Sigmoid colon (tissue), 7 donors: Measurements from ENCODE around the gene MRPL9. TPM values are rescaled to one million over a fixed set of nuclear protein-coding genes. Genes with fewer than 3 reads are reported as not detected.

ENCODE experiments used
- DNase-seq: peaks from one replicate; pipeline ENCODE4 v3.0.0-alpha.2; 2019
- H3K27ac ChIP-seq, 4 donors: fragments of 200-600 bp; sonication (generic); one replicate each; pipeline ENCODE4 v1.5.1; 2016 to 2019; ENCODE audit warnings: mild to moderate bottlenecking in 1 of 4
- H3K27me3 ChIP-seq, 3 donors: fragments of 200-600 bp; sonication (generic); one replicate each; pipeline ENCODE4 v1.5.1; 2019; ENCODE audit warnings: mild to moderate bottlenecking in 1 of 3
- H3K36me3 ChIP-seq, 4 donors: fragments of 200-600 bp; sonication (generic); one replicate each; pipeline ENCODE4 v1.5.1; 2016 to 2019
- H3K4me1 ChIP-seq, 4 donors: fragments of 200-600 bp; sonication (generic); one replicate each; pipeline ENCODE4 v1.5.1; 2017 to 2019
- H3K4me3 ChIP-seq, 4 donors: fragments of 200-600 bp; sonication (generic); one replicate each; pipeline ENCODE4 v1.5.1; 2017 to 2019; ENCODE audit warnings: mild to moderate bottlenecking in 2 of 4, moderate library complexity in 1 of 4
- H3K9me3 ChIP-seq, 4 donors: fragments of 200-600 bp in 3 of 4; sonication (generic) in 3 of 4; one replicate each; pipeline versions ENCODE4 v1.5.1 to v1.6.1; 2013 to 2019
- EP300 ChIP-seq, 4 donors: sonication (generic); formaldehyde crosslinking; IDR thresholded peaks; one replicate each; pipeline ENCODE4 v1.6.1; 2017; ENCODE audit warnings: antibody characterized with exemption in 4 of 4
- POLR2A ChIP-seq, 2 donors: fragments of 450-650 bp; IDR thresholded peaks; one replicate each; pipeline ENCODE4 v1.6.1; 2016; ENCODE audit warnings: antibody characterized with exemption in 2 of 2, mild to moderate bottlenecking in 2 of 2, moderate library complexity in 2 of 2
- POLR2AphosphoS5 ChIP-seq, 4 donors: sonication (generic); formaldehyde crosslinking; IDR thresholded peaks; one replicate each; pipeline ENCODE4 v1.6.1; 2017; ENCODE audit warnings: antibody characterized with exemption in 4 of 4
- WGBS, 2 donors: extraction: QIAGEN DNeasy Blood & Tissue Kit; methylation state at CpG; one replicate each; pipeline ENCODE4 v1.1.7; 2013; 5-methylcytosine and 5-hydroxymethylcytosine counted together
- intact Hi-C: fragments of 100-400 bp; cut with DNase I; formaldehyde crosslinking; loops from one replicate; pipeline ENCODE4 v1.15.1; 2023
- polyA plus RNA-seq, 3 donors: library from polyadenylated mRNA; stranded (reverse); fragments of 200-250 nt; gene quantifications; one replicate each; pipeline ENCODE4 v1.2.3, GENCODE V29; 2013
- total RNA-seq, 4 donors: library from RNA; depleted of rRNA; stranded (reverse); fragments of >200 nt; gene quantifications; one replicate each; pipeline ENCODE4 v1.1.0, GENCODE V29; 2016
- TF ChIP-seq, protein P1 (sequence below), 4 experiments: fragments of 450-650 bp in 3 of 4; fragments of 200-600 bp in 1 of 4; IDR thresholded peaks; one replicate each; pipeline ENCODE4 v1.5.1; 2016 to 2019; ENCODE audit warnings: antibody characterized with exemption in 4 of 4, mild to moderate bottlenecking in 3 of 4, moderate library complexity in 2 of 4
- donor health status: healthy with polysubstance abuse.
- donor health status: Bipolar disorder and iron deficiency.
- donor health status: healthy.

MRPL9 gene
- total and polyA plus RNA-seq, 7 donors, result 47.9 to 68.7 (median 55.8) TPM

DNA sequence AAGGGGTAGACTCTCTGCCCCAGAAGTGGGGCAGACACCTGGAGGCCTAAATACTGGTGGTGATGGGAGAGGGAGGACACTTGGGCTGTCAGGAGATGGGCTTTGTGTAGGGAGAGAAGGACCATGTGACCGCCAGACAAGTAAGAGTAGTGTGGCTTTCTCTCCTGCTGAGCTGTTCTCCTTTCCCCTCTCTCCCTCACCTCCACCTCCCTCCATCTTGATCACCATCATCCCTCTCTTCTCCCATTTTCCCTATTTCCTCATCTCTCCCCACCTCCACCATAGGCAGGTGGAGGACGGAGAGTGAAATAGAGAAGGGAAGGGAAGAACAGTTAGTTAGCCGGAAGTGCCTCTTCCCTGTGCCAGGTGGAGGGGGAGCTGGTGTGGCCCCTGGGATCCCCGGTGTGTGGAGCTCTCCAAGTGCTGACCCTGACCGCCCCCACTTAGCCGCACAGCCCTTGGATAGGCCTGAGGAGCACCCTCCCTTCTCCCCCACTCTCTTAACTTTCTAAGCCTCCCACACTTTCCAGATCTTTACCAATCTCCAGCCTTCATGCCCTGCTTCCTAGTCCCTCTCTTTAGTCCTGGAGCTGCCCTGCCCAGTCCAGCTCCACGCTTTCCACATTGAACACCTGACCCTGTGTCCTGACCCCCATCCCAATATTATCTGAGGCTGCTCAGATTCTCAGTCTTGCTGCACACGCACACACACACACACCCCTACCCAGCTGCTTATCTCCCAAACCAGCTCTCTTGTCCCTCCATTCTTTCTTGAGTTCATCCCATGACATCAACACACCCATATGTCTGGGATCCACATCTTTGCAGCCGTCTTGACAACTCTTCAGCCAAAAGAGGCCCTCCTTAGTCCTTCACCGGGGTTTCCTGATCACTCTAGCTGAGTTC lies 48.2 kb downstream of the MRPL9 start:
- H3K27ac ChIP-seq, result no peak overlapping the region
- H3K4me1 ChIP-seq, result peaks cover 0 to 27% (median 16%) of the 10 kb centered on the region in 4 donors
- no peaks in the 10 kb centered on the region for H3K9me3 ChIP-seq
- intact Hi-C loops, result no loop called here
- no peaks in the 10 kb centered on the region for H3K36me3 ChIP-seq
- DNase-seq, result no peak
- no peak overlapping the region for H3K4me3 ChIP-seq
- peaks cover 11 to 38% (median 16%) of the 10 kb centered on the region in 3 donors for H3K27me3 ChIP-seq
- WGBS, 2 donors, result 75 to 82% methylated on average over 10 of the region's 10 CpGs
- TF ChIP-seq EP300 (IDR thresholded peaks at IDR 0.05) (no peak), POLR2AphosphoS5 (IDR thresholded peaks at IDR 0.05) (no peak), POLR2A (IDR thresholded peaks at IDR 0.05) (no peak)
- TF ChIP-seq, protein P1, sequence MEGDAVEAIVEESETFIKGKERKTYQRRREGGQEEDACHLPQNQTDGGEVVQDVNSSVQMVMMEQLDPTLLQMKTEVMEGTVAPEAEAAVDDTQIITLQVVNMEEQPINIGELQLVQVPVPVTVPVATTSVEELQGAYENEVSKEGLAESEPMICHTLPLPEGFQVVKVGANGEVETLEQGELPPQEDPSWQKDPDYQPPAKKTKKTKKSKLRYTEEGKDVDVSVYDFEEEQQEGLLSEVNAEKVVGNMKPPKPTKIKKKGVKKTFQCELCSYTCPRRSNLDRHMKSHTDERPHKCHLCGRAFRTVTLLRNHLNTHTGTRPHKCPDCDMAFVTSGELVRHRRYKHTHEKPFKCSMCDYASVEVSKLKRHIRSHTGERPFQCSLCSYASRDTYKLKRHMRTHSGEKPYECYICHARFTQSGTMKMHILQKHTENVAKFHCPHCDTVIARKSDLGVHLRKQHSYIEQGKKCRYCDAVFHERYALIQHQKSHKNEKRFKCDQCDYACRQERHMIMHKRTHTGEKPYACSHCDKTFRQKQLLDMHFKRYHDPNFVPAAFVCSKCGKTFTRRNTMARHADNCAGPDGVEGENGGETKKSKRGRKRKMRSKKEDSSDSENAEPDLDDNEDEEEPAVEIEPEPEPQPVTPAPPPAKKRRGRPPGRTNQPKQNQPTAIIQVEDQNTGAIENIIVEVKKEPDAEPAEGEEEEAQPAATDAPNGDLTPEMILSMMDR (IDR thresholded peaks at IDR 0.05), result no peak

DNA sequence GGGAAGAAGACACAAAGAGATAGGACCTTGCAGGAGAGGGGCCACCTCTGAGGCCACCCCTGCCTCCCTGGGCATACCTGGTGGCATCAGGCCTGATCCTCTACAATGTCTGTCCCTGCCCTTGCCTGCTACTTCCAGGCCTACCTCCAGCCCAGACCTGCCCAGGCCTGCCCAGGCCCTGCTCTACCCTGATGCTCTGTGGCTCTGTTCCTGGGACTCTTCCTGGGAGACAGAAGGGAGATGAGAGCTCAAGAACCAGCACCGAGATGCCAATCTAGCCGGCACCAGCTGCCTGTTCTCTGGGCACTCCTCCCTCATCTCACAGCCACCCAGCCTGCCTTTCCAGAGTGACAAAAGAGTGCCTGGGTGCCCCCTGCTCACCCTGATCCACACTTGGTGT lies 49.4 kb downstream of the MRPL9 start:
- TF ChIP-seq EP300 (IDR thresholded peaks at IDR 0.05) (no peak), POLR2AphosphoS5 (IDR thresholded peaks at IDR 0.05) (no peak), POLR2A (IDR thresholded peaks at IDR 0.05) (no peak)
- TF ChIP-seq, protein P1 (IDR thresholded peaks at IDR 0.05), result no peak
- H3K9me3 ChIP-seq, result no peaks in the 10 kb centered on the region
- DNase-seq, result no peak
- H3K27ac ChIP-seq, result no peak overlapping the region
- peaks cover 11 to 38% (median 16%) of the 10 kb centered on the region in 3 donors for H3K27me3 ChIP-seq
- intact Hi-C loops, result no loop called here
- no peak overlapping the region for H3K4me3 ChIP-seq
- no peaks in the 10 kb centered on the region for H3K36me3 ChIP-seq
- H3K4me1 ChIP-seq, result peaks cover 0 to 26% (median 15%) of the 10 kb centered on the region in 4 donors
- 61 to 82% methylated on average over 2 of the region's 2 CpGs for WGBS, 2 donors

DNA sequence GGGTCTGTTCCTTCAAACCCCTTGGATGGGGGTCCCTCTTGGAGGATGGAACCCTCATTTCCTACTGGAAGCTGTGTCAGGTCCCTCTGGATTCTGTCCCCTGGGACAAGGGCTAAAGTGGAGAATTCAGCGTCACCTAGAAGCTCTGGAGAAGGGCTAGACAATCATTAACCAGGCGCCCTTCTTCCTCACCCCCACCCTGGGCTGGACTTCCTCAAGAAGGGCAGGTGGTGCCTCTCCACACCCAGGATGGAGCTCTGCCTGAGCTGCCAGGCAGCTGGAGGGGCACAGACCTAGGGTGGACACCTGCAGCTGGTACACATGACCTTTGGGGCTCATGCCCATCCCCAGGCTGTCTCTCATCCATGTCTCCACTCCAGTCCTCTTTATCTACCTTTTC lies 50.3 kb downstream of the MRPL9 start:
- Histone ChIP-seq H3K27ac (no peak overlapping the region), H3K4me3 (no peak overlapping the region), H3K4me1 (peaks cover 0 to 17% (median 12%) of the 10 kb centered on the region in 4 donors), H3K36me3 (no peaks in the 10 kb centered on the region), H3K9me3 (no peaks in the 10 kb centered on the region), H3K27me3 (peaks cover 11 to 38% (median 16%) of the 10 kb centered on the region in 3 donors)
- 19 to 53% methylated on average over 2 of the region's 2 CpGs for WGBS, 2 donors
- TF ChIP-seq EP300 (IDR thresholded peaks at IDR 0.05), result no peak
- TF ChIP-seq POLR2AphosphoS5 (IDR thresholded peaks at IDR 0.05), result no peak
- no peak for TF ChIP-seq POLR2A (IDR thresholded peaks at IDR 0.05)
- TF ChIP-seq, protein P1 (IDR thresholded peaks at IDR 0.05), result no peak
- no peak for DNase-seq
- intact Hi-C loops, result no loop called here

DNA sequence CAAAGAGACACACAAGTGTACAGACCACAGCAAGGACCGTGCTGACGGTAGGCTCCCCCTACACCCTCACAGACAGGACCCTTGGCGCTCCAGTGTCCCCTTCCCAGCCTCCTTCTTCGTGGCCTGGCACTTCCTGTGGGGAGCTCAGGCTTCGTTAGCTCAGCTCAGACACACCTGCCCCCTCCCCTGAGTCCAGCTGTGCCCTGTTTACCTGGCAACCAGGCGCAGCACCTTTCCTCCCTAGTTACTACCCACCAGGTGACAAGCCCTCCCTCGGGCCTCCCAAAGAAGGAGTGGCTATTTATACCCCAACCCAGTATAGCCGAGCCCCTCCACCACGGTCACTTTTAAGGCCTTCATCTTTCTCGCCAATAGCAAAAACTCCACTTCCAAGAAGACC lies 51.3 kb downstream of the MRPL9 start:
- Histone ChIP-seq H3K36me3 (no peaks in the 10 kb centered on the region), H3K9me3 (no peaks in the 10 kb centered on the region), H3K27ac (no peak overlapping the region), H3K4me3 (no peak overlapping the region), H3K4me1 (peaks cover 0 to 8% (median 6%) of the 10 kb centered on the region in 4 donors), H3K27me3 (peaks cover 11 to 30% (median 16%) of the 10 kb centered on the region in 3 donors)
- TF ChIP-seq POLR2A (IDR thresholded peaks at IDR 0.05) (no peak), POLR2AphosphoS5 (IDR thresholded peaks at IDR 0.05) (no peak), EP300 (IDR thresholded peaks at IDR 0.05) (no peak)
- intact Hi-C loops, result no loop called here
- WGBS, 2 donors, result 40 to 55% methylated on average over 10 of the region's 10 CpGs
- DNase-seq, result no peak

DNA sequence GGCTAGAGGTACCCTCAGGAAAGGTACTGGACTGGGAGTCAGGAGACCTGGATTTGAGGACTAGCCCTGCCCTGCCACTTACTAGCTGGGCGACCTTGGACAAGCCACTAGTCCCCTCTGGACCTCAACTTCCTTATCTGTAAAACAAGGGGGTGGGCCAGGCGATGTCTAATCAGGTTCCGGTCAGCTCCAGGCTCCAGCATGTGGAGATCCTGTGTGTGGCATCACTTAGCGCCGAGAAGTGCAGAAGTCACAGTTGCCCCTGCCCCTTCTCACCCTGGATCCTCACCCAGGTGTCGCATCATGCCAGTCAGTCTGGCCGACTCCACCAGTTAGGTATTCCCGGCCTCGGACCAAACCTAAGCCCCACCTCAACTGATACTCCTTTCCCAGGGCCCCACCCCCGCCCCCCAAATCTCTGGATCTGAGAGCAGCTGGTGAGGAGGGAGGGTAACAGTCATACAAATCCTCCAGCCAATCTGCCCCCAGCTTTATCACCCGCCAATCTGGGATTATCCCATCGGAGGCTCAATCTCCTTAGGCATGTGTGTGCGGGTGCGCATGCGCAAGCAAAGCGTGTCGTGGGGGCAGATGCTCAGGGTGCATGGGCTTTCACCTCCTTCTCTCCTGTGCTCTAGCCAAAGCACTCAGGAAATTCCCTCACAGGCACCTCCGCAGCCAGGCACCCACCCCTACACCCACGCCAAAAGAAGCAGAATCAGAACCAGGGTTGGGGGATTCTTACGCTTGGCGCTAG lies 52.1 kb downstream of the MRPL9 start:
- Histone ChIP-seq H3K9me3 (no peaks in the 10 kb centered on the region), H3K4me3 (no peak overlapping the region), H3K27ac (no peak overlapping the region), H3K4me1 (peaks cover 0 to under 1% (median under 1%) of the 10 kb centered on the region in 4 donors), H3K36me3 (no peaks in the 10 kb centered on the region), H3K27me3 (peaks cover 3 to 22% (median 9%) of the 10 kb centered on the region in 3 donors)
- intact Hi-C loops, result no loop called here
- 90 to 94% methylated on average over 21 of the region's 21 CpGs for WGBS, 2 donors
- no peak for TF ChIP-seq EP300 (IDR thresholded peaks at IDR 0.05)
- no peak for TF ChIP-seq POLR2A (IDR thresholded peaks at IDR 0.05)
- TF ChIP-seq POLR2AphosphoS5 (IDR thresholded peaks at IDR 0.05), result no peak
- TF ChIP-seq, protein P1 (IDR thresholded peaks at IDR 0.05), result no peak
- DNase-seq, result no peak
